DND-41 (cell line): ENCODE data around the gene CD93.

Source experiments
- EZH2 ChIP-seq: IDR thresholded peaks from 3 replicates; pipeline ENCODE4 v1.6.1; 2012; ENCODE audit warnings: borderline replicate concordance, low read depth, mild to moderate bottlenecking, moderate library complexity, low read length, inconsistent platforms; ENCODE audit not compliant: severe bottlenecking
- TF ChIP-seq, protein P1 (sequence below): IDR thresholded peaks from 2 replicates; pipeline ENCODE4 v1.5.1; 2012; ENCODE audit warnings: borderline replicate concordance, low read length, moderate library complexity, mild to moderate bottlenecking; ENCODE audit not compliant: poor library complexity, severe bottlenecking; ENCODE audit errors: extremely low read depth

DNA sequence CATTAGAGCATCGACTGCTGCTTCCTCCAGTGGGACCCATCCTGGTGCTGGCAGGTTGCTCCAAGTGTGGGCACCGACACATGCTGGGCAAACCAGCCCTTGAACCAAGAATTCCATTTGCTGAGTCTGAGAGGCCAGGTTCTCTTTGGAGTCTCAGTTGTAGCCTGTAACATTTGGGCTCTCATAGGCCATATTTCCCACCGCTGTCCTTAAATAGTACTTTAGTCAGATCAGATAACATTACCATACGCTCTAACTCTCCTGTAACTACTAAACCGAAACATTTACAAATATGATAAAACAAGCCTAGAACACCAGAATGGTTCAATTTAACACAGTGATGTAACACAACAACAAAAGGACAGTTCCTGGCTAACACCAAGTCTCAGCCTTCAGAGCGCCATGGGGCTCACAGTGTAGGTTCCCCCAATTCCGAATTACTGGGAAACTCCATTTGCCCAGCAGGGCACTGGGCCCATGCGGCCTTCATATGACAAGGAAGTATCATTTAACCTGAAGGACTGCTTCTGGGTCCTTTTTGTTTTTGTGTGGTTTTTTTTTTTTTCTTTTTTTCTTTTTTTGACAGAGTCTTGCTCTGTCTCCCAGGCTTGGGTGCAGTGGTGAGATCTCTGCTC is 28.4 kb upstream of the CD93 start:
- TF ChIP-seq, protein P1, sequence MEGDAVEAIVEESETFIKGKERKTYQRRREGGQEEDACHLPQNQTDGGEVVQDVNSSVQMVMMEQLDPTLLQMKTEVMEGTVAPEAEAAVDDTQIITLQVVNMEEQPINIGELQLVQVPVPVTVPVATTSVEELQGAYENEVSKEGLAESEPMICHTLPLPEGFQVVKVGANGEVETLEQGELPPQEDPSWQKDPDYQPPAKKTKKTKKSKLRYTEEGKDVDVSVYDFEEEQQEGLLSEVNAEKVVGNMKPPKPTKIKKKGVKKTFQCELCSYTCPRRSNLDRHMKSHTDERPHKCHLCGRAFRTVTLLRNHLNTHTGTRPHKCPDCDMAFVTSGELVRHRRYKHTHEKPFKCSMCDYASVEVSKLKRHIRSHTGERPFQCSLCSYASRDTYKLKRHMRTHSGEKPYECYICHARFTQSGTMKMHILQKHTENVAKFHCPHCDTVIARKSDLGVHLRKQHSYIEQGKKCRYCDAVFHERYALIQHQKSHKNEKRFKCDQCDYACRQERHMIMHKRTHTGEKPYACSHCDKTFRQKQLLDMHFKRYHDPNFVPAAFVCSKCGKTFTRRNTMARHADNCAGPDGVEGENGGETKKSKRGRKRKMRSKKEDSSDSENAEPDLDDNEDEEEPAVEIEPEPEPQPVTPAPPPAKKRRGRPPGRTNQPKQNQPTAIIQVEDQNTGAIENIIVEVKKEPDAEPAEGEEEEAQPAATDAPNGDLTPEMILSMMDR: no peak
- TF ChIP-seq EZH2: no peak
